Daoy (cell line): ENCODE results near the gene FNDC3B. TPM values are rescaled to one million over a fixed set of nuclear protein-coding genes. Genes with fewer than 3 reads are reported as not detected.

Experiments used
- DNase-seq: peaks from one replicate; pipeline ENCODE4 v3.0.0-alpha.2; 2015; ENCODE audit warnings: low read depth
- total RNA-seq: library from RNA; depleted of rRNA; stranded (reverse); fragments of >200 nt; shearing (Covaris generic); gene quantifications from 2 replicates; pipeline ENCODE4 v1.2.3, GENCODE V29; 2014

FNDC3B gene
- total RNA-seq, 1 experiment from 2014 or later: 84.3 TPM

DNA sequence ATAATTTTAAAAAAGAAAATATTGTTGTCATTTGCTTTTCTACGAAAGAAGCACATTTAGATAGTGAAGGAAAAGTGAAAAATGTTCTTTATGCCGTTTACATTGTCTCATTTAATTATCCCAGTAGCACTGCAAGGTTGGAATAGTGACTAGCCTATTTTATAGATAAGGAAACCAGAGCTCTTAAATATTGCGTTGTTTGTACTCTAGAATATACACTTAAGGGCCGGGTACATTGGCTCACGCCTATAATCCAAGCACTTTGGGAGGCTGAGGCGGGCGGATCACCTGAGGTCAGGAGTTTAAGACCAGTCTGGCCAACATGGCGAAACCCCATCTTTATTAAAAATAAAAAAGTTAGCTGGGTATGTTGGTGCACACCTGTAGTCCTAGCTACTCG lies 127.5 kb downstream of the FNDC3B start:
- no peak for DNase-seq

DNA sequence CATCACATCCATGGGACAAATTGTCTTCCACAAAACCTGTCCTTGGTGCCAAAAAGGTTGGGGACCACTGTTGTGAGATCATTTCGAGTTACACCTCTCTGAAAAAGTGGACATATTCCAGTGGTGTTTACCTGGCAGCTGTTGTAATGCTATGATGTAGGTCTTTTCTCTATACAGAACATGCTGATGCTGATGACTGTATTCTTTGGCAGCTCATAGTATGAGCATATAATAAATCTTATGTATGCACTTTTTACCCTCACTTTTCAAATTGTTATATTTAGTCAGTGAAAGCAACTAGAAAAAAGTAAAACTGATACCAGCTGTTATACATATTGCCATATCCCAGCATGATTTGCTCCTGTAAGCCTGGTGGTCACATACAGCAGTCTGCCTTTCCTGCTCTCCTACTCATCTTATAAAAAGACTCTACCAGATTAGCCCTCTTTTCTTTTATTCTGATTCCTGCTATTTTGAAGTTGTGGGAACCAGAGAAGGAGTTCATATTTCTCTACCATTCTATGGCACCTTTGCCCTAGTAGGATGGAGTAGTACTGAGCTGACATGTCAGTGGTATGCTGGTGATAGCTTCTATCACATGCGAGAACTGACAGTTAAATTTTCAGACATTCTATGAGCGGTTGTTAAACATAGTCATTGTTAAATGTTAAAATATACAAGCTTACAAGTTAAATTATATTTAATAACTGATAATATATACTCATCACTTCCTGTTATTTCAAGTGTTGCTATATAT lies 128.7 kb downstream of the FNDC3B start:
- DNase-seq: no peak

DNA sequence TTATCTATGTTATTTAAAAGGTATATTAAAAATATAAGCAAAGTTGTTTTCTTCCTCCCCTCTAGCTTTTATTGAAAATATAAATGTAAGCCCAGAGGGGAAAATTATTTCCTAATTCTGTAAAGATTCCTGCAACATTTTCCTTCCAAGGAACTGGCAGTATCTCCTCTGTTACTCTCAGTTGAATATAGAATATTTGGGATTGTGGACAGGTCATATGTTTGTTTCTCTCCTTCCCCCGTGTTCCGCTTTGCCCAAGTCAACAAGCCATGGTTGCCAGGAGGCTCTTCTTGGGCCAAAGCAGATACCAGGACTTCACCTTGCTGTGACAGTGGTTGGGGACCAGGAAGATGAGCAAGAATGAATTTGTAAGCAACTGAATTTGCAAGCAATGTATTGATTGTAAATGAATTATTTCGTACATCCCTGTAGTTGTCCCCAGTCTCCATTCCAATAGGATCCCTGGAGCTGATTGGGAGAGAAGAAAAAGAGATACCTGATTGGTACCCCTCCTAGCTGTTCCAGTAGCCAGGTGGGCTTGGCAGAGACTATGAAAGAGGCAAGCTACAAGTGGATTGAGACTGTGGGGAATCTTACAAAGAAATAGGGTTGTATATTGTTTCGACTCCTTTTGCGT lies 130.8 kb downstream of the FNDC3B start:
- DNase-seq: no peak

DNA sequence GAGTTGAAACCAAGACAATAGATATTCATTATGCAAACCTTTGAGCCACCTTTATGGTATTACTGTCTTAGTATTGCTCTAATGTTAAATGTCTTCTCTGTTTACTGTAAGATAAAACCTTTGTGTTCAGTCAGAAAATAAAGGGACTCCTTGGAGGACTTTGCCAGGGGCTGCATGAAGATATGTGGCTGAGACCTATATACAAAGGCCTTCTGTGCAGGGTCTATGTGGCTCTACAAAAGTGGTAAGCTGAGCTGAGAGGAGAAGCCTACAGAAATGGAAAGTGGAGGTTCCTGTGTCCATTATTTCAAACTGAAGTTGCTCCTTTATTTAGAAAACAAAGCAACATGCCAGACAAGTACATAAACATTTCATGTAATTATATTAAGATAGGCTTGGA lies 131.5 kb downstream of the FNDC3B start:
- no peak for DNase-seq

DNA sequence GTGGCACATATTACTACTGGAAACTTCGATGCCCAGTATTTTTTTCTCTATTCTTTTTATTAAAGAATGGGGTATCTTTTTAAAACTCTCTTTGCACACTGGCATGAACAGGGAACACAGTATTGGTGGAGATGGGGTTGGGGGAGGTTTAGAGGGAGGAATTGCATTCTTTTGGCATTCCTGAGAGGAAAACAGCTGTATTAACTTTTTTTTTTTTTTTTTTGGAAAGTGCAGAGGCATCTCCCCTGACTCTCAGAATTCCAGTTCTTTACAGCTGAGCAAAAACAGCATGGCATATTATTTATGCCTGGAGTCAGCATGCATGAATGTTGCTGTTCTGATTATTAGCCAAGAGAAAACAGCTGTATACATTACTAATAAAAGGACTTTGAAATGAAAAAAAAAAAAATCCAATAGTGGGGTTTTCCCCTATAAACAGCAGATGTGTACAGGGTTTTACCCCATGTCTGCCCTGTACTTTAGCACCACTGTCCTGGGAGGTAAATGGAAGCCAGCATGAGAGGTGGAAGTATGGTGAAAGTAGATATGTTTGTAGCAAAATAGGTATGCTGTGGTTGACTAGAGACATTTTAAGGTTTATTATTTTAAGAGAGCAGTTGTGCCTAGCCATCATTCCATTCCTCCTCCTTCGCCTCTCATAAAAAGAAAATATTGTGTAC lies 132.2 kb downstream of the FNDC3B start:
- DNase-seq: no peak

DNA sequence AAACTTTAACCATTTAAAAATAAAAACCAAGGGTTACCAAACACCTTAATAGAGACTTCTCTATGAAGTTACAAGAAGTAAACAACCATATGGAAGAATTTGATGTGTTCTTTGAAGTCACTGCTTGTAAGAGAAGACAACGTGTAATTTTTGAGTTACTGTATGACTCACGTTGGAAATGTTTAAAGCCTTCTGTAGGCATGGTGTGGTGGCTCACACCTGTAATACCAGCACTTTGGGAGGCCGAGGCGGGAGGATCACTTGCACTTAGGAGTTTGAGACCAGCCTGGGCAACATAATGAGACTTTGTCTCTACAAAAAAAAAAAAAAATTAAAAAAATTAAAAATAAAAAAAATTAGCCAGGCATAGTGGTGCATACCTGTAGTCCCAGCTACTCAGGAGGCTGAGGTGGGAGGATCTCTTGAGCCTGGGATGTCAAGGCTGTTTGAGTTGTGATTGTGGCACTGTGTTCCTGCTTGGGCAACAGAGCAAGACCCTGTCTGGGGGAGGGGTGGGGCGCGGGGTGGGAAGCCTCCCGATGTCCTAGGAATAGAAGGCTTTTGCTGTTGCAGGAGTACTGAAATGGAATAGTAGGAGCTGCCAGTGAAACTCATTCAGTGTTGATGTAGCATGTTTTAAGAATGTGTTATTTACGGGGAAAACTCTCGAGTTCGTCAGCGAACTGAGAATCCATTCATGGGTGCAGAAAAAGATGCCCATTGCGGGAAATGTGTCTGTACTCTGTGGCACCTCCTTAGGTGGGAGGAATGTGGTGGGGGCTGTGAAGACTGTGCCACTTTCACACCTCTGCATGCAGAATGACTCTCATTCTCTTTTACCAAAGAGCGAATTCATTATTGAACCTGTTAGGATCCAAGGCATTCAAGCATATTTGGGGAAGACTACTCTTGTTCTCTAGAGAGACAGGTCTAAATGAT lies 134.2 kb downstream of the FNDC3B start:
- no peak for DNase-seq

DNA sequence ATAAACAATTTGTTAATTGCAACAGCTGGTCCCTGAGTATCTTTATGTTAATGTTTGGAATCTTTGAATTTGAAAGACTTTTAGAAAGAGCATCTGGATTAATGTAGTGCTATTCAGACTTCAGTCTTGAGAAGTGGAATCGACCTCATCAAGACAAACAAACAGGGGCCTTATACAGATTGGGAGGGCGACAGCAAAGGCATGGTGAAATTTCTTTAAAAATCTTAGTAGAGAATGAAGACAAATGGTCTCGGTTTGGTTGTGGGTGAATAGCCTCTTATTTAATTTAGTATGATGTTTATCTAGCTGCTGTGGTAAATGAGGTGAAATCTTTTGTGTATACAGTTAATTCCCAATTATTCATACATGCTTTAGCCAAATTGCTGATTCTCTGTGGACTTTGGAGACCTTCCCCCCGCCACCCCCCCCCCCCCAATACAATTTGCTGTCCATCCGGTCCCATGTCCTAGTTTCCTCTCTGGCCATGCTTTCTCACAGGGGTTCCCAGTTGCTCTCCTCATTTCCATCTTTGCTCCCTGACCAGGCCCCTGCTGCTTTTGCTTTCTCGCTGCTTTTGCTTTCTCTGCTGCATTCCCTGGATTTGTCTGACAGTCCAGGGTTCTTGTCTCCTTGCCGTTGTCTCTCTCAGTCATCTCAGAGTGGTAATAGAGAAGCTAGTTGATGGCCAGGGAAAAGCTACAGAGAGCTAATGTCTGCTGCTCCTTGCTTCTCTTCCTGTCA lies 135.3 kb downstream of the FNDC3B start:
- no peak for DNase-seq

DNA sequence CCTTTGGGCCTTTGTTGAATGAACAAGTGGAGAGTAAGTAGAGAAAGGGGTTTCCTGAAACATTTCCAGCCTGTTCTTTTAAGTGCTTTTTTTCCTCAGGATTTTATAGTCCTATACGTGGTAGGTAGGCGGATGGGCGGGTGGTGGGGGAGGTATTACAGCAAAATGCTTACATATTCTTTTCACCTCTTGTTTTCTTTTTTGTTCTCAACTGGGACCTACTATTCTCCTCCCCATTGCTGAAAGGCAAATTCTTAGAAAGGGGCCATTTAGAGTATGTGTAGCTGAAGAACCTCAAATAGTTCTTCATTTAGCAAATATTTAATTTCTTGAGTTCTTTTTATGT lies 135.8 kb downstream of the FNDC3B start:
- no peak for DNase-seq

DNA sequence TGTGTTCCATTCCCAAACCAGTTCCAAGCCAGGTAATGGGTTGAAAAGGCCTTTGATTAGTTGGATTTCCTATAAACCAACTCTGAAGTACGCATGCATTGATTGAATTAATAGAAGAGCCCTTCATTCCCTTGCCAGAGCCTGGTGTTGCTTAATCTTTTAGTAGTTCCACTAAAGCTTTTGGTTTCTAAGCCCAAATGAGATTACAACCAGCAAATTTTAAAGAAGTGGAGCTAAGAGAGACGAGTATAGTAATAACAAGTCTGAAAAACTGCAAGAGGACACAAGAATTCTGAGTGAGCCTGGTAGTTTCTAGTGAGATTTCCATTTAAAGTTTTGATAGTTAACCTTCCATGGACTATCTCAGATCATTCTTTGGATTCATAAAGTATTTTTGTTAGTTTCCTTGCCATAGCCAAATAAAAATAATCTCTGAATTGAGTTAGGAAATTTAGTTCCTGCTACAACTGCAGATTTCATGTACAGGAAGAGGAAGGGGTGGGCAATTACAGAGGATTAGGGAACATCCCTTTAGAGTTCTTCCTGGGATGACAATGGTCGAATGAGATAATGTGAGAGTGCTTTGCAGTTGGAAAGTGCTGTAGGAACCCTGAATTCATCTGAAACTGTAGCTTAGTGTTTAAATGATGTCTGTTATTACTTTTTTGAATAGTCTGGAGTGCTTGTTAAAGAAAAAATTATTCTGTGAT lies 136.8 kb downstream of the FNDC3B start:
- no peak for DNase-seq

DNA sequence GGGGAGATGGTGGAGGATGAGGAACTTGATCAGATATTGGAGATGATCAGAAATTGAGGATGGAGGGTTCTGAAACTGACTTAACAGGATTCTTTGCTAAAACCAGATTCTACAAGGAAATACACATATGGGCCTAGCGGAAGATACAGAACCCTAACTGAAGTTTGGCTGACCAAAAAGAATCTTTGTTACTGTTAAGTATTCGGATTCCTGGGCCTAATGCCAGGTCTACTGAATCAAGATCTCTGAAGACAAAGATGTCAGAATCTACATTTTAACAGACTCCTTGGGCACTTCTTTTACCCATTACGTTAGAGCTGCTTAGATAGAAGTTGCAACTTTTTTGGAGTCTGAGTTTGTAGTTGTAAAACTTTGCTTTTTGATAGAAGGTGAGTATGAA lies 137.7 kb downstream of the FNDC3B start:
- DNase-seq: no peak

DNA sequence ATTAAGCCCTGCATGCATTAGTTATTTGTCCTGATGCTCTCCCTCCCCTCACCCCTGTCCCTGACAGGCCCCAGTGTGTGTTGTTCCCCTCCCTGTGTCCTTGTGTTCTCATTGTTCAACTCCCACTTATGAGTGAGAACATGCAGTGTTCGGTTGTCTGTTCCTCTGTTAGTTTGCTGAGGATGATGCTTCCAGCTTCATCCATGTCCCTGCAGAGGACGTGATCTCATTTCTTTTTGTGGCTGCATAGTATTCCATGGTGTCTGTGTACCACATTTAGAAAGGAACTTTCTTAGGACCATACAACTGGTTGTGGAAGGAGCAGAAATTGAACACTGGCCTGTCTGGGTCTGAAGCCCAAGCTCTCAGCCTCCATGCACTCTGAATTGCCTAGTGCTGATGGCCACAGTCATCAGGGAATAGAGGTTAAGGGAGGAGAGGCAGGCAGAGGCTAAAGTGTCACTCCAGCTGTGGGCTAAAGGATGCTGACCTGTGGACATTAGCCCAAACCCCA lies 138.5 kb downstream of the FNDC3B start:
- no peak for DNase-seq

DNA sequence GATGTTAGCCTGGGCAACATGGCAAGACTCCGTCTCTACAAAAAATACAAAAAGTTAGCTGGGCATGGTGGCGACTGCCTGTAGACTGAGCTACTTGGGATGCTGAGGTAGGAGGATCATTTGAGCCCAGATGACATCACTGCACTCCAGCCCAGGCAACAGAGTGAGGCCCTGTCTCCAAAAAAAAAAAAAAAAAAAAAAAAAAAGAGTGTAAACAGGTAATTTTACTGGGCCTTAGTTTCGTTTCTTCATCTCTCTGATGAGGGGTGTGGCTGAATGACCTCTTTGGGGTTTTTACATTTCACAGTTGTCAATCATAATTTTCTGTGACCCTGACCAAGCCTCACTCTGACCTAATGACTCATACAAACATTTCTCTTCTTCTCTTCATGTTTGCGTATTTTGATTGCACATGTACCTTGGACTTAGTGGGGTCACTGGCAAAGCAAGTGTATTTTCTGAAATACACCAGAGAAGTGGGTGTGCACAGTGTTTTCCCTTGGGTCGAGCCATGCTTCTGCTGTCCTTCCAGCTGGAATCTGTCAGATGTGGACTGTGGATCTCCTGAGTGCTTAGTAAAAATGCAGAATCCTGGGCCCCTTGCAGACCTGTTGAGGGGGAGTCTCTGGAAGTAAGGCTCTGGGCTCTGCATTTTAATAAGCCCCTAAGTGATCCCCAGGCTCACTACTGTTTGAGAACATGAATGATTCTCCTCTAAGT lies 140.5 kb downstream of the FNDC3B start:
- no peak for DNase-seq

DNA sequence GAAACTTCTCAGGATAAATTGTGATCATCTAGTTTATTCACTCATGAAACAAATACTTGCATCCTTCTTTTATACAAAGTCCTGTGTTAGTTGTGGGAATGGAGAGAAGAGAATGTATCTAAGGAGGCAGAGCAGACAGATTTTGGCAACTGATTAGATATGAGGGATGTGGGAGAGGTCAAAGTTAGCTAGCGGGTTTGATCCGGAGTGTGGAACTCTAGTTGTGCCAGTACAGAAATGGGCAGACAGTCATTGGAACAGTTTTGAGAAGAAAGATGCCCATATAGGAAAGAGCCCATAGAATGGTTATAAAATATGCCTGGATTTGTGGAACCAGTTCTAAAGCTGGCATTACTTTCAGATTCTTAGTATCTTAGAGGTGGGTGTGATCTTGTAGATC lies 141.1 kb downstream of the FNDC3B start:
- DNase-seq: no peak

DNA sequence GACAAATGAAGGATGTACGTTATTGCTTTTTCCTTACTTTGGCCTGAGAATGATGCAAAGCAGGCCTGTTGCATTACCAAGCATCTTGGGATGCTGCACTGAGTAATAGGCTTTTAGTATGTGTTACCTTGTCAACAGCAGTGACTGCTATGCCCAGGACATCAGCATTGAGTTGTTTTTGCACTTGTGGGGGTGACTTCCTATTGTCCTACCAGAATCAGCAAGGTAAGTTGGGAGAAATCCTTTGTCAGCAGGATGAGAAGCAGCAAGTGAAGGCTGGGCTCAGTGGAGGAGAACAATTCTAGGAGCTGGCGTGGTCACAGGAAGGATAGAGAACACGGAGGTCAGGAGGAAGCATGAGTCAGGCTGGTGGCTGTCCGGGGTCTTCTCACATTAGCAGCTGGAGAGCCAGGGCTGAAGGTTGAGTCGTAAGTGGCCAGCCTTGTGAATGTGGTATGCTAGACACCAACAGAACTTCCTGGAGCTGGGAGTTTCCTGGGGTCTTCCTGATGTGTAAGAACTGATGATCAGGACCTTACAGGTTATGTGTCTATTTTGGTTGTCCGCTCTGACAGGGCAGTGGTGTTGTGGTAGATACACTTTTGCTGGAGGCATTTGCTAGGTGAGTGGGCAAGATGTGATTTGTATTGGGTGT lies 142.7 kb downstream of the FNDC3B start:
- DNase-seq: peak; percentile 69

DNA sequence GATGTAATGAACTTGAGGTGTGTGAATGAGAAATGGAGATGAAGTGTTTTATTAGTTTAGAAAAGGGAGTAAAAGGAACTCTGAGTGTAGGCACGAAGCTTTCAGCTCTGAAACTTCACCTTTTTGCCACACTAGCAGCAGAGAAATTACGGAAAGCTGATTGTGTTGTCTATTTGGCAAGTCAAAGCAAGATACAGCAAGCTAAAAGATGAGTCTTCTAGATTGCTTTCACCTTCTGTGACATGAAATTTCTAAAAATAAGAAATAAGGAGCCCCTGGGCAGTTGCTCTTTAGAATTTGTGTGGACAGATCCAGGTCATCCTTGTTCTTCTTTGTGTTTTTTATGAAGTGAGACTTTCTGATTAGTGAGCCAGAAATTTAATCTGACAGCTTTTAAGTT lies 143.4 kb downstream of the FNDC3B start:
- DNase-seq: no peak

DNA sequence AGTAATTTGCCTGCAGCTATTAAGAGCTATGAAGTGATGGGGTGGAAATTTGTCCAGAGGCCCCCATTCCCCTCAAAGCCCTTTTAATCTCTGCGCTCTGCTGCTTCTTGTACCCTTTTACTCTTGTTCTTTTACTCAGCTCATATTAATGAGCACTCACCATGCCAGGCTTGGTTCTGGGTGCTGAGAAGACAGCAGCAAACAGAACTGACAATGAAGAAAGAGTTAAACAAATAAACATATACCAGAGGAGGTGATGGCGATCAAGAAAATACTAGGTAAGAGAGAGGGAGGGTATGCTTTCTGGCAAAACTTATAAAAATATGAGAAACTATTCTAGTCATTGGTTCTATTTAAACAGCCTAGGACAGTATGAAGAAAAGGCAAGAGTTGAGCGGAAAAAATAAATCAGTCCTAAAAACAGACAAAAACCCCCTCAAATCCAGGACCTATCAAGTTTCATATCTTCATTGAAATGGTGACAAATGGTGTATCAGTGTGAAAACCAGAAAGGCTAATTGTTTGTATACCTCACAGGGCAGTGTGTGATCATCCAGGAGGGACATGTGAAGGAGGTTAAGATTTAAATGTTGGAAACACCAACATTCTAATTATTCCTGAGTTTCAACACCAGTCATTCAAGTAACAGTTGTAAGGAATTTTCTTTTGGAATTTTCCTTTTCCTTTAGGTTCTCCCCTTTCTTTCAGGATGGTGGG lies 144.9 kb downstream of the FNDC3B start:
- DNase-seq: no peak

DNA sequence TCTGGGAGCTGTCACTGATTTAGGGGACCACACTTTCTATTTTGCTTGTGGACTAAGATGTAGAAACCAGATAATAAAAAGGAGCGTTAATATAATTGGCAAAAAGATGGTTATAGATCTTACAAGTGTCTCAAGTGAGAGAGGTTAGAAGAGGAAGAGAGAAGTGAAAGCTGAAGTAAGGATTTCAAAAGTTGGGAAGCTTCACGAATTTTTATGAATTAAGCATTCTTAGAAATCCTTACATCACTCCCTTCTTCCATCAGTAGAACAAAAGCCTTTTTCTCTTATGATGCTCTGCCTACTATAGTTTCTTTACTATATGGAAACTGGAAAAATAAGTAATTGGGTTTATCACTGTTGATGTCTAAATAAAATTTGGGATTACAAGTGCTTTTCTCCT lies 146.5 kb downstream of the FNDC3B start:
- DNase-seq: no peak

DNA sequence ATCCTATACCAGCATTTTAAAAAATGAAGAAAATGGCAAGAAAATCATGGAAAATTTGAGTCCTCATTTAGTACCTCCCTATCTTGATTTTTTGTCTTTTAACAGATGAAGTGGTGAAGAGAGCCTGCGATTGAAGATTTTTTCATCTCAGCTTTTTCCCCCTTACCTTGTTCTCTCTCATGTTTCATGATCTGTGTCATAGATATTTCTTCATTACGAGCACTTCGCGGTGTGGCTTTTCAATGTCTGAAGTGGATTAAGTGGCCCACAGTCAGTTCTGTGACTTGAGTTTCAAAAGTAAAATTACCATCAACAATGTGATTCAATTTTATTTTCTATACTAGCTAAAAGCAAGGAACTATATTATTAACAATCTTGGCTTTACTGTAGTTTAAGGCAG lies 147.2 kb downstream of the FNDC3B start:
- no peak for DNase-seq

DNA sequence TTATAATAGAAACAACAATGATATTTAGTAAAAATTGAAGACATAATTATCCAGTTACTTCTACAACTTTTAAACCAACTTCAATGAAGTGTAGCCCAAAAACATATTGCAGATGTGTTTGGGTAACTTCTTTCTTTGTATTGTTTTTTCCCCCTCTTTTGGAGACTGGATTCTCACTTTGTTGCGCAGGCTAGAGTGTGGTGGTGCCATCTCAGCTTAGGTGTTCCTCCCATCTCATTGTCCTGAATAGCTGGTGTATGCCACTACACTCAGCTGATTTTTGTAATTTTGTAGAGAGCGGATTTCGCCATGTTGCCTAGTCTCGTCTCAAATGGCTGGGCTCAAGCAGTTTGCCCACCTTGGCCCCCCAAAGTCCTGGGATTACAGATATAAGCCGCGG lies 148.1 kb downstream of the FNDC3B start:
- no peak for DNase-seq
